DOHH2 (cell line): ENCODE data around the gene AHCY.
"Not testable (repeated sequence)": the region's sequence is repeated elsewhere in the genome, so short reads cannot be mapped to it uniquely, and the experiment has no call there.

Experiments
- CTCF ChIP-seq: fragments of 200-600 bp; sonication (generic); IDR thresholded peaks from one replicate; pipeline ENCODE4 v1.5.1; 2014; ENCODE audit warnings: antibody characterized with exemption, mild to moderate bottlenecking, low read depth, low read length; ENCODE audit not compliant: poor library complexity, severe bottlenecking
- EZH2phosphoT487 ChIP-seq: fragments of 200-600 bp; sonication (generic); IDR thresholded peaks from 2 replicates; pipeline ENCODE4 v1.6.1; 2017; ENCODE audit warnings: borderline replicate concordance, mild to moderate bottlenecking, antibody characterized with exemption, low read length, moderate library complexity, mixed read lengths

- not testable (repeated sequence) for TF ChIP-seq CTCF, EZH2phosphoT487
Measured at GRCh38 chr20:34328207-34328606, 25.1 kb upstream of the AHCY start.
